Epithelial cell of prostate (primary cell): Measurements from ENCODE around the gene TSHZ1.

Experiments used
- DNase-seq: peaks from one replicate; pipeline ENCODE4 v3.0.0-alpha.2; 2011; ENCODE audit warnings: low read depth, low spot score
- H3K27ac ChIP-seq: fragments of 450-650 bp; 2 replicates; pipeline ENCODE4 v1.5.1; 2017; ENCODE audit warnings: mild to moderate bottlenecking

The TSHZ1 gene

GRCh38 chr18:75289761-75290160, 79.2 kb downstream of the TSHZ1 start:
- H3K27ac ChIP-seq, result no peak overlapping the region
- DNase-seq, result no peak

DNA sequence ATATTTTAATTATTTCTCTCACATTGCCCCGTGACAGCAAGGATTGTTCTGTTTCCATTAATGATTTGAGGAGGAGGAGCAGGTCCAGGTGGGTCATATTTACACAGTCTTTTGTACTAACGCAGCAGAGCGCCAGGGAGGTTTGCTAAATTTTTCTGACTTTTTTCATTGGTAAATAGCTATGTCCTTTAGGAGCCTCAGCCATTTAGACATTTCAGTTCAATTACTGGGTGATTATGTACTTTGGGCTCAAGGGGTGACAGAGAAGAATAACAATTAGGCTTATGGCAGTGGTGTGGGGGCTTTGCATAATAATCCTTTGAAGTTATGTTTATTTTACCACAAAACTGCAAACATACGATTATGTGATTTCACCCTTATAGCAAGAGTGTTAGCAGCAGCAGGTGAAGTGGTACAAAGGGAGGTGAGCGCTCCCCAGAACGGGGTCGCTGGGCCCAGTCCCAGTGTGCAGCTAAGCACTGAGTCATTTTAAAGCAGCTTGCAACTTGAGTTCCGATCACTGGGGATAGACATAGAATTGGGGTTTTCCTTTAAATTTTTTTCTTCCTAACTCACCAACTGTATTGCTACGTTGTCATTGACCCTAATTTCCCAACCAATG, 80.3 kb downstream of the TSHZ1 start:
- H3K27ac ChIP-seq, result no peak overlapping the region
- DNase-seq, result no peak

GRCh38 chr18:75291460-75291859, 80.9 kb downstream of the TSHZ1 start:
- no peak for DNase-seq
- H3K27ac ChIP-seq, result no peak overlapping the region

DNA sequence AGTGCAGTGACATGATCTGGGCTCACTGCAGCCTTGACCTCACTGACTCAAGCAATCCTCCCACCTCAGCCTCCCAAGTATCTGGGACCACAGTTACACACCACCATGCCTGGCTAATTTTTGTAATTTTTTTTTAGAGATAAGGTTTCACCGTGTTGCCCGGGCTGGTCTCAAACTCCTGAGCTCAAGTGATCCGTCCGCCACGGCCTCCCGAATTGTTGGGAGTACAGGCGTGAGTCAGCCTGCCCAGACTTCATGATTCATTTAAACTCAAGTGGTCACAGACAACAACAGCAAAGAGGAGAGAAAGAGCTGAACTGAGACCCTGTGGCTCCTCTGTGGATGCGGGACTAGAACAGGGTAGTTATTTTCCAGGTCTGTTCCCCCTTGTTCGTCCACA, 83.0 kb downstream of the TSHZ1 start:
- no peak for DNase-seq

DNA sequence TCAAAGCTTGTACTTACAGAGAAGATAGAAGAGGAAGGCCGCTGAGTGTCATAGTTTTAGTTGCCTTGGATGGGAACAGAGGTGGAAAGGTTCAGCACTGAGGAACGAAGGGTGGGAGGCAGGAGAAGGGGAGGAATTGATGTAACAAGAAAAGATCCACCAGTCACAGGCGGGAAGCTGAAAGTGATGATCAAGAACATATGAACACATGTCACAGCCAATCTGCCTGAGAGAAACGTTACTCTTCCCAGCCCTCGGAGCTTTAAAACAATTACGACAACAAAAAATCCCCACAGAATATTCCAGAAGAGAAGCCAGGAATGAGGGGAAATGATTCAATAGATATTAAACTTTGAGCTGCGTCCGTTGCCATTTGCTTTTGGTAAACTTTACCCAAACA, 87.1 kb downstream of the TSHZ1 start:
- H3K27ac ChIP-seq, result no peak overlapping the region
- no peak for DNase-seq

More for the DNA sequence above, 83.0 kb downstream of the TSHZ1 start:
- H3K27ac ChIP-seq, result no peak overlapping the region

DNA sequence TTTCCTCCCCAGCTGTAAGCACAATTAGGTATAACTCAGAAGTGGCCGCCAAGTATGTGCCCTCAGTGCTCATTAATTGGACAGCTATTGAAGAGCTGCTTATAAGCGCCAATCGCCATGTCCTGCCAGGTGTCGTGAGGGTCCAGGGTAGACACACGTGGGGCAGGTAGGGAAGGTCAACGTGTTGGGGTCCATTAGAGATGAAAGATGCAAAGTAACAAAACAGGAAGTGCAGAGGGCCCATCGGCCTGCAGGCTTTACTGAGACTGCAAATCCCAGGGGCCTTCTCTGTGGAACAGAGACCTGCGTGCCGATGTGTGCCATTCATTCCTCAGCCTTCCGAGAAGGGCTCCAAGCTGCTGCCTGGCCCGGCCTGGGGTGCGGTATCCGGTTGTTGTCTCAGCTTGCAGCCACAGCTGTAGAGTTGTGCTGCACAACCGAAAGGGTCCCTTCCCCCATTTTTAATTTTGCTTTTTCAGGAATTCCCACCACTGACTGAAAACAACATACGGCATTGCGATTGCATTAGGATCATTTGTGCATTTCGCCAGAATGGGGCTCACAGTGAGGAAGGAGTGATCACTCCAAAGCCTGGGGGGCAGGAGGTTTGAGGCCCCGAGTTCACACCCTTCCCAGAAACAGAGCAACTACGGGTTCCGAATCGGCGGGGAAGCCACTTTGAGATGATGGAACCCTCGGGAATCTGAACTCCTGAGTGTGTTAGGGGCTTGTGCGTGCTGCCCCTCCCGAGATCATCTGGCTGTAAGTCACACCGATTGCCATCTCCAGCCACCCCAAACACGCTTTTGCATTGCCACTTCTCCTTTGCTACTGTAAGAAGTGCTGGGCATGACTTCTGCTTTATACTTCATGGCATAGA, 94.3 kb downstream of the TSHZ1 start:
- DNase-seq, result no peak
- H3K27ac ChIP-seq, result no peak overlapping the region

GRCh38 chr18:75305984-75306383, 95.4 kb downstream of the TSHZ1 start:
- DNase-seq, result no peak
- no peak overlapping the region for H3K27ac ChIP-seq

- no peak overlapping the region for H3K27ac ChIP-seq
These were observed 96.9 kb downstream of the TSHZ1 start for GRCh38 chr18:75307530-75307929.

DNA sequence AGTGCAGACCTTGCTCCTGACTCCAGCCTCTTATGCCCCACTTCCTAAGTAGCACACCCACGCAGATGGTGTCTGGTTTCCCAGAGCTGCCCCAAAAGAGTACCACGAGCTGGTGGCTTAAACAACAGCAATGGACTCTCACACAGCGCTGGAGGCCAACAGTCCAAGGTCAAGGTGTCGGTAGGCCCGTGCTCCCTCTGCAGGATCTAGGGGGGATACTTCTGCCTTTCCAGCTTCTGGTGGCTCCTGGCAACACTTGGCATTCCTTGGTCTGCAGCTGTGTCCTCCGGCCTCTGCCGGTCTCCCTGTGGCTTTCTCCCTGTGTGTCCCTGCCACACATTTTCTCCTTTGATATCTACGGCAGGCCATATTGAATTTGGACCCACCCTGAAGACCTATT, 99.0 kb downstream of the TSHZ1 start:
- no peak overlapping the region for H3K27ac ChIP-seq
- no peak for DNase-seq

More at GRCh38 chr18:75307530-75307929, 96.9 kb downstream of the TSHZ1 start:
- DNase-seq, result no peak

- H3K27ac ChIP-seq, result no peak overlapping the region
- DNase-seq, result no peak
These were observed 103.5 kb downstream of the TSHZ1 start for GRCh38 chr18:75314117-75314516.

- H3K27ac ChIP-seq, result no peak overlapping the region
- no peak for DNase-seq
These were observed 104.0 kb downstream of the TSHZ1 start for GRCh38 chr18:75314606-75315005.

DNA sequence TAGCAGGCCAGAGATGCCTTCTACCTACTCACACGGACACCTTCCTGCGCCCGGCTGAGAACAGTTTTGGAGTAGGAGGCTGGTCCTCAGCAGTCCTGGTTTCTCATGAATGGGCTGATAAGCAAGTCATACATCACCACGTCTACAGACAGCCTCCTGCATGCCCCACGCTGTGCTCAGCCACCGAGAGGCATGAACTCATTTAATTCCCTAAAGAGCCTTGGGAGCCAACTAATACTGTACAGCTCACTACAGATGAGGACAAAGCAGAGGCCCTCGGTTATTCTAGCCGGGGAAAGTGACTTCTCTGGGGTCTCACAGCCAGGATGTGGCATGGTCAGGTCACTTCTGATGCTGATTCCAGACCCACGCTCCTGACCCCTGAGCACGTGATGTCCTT, 105.6 kb downstream of the TSHZ1 start:
- DNase-seq, result no peak
- H3K27ac ChIP-seq, result no peak overlapping the region

DNA sequence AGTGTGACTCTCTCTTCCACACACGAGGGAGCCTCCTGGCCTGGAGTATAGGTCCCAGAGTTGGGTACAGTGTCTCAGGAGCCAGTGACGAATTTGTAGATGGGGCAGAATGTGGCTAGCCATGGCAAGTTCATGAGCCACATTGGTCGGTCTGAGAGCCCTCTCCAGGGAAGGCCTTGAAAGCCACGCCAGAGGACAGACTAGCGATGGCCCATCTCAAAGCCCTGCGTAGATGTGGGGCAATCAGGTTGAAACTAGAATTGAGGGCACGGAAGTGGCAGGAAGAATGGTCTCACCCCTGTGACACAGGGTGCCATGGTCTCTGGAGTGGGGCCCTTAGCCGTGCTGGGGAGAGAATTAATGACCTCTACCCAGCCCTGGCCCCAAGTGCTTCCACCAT, 106.2 kb downstream of the TSHZ1 start:
- DNase-seq, result no peak
- H3K27ac ChIP-seq, result no peak overlapping the region

DNA sequence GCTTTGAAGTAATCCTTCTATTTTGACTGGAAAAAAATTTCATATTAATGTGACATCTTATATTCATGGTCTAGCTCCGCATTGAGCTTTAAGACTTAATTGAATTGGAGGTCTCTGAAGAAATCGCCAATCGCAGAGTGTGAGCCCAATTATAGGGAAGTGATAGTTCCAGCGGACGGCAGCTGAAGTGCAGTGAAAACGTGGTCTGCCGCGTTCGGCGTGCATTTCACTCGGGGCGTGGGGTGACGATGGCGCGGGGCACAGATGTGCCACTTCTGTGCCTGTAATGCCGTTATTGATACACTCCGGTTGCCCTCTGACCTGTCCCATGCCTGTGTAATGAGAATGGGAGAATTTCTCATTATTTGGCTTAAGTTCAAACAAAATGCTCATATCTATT, 106.7 kb downstream of the TSHZ1 start:
- no peak for DNase-seq
- no peak overlapping the region for H3K27ac ChIP-seq

- no peak overlapping the region for H3K27ac ChIP-seq
- DNase-seq, result no peak
These were observed 107.1 kb downstream of the TSHZ1 start for GRCh38 chr18:75317703-75318102.

DNA sequence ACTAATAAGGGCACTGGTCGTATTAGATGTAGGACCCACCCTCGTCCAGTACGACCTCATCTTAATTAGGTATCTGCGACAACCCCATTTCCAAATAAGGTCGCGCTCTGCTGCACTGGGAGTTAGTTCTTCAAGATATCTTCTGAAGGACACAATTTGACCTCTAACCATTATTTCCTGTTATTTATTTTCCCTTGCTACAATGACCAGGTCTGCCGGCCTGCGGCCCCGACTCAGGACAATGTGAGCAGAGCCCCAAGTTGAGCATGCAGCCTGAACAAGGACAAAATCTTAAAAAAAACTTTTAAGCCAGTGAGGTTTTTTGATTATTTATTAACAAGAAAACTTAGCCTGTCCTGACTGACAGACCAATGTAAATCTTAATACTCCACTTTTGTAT, 109.3 kb downstream of the TSHZ1 start:
- H3K27ac ChIP-seq, result no peak overlapping the region
- DNase-seq, result no peak

DNA sequence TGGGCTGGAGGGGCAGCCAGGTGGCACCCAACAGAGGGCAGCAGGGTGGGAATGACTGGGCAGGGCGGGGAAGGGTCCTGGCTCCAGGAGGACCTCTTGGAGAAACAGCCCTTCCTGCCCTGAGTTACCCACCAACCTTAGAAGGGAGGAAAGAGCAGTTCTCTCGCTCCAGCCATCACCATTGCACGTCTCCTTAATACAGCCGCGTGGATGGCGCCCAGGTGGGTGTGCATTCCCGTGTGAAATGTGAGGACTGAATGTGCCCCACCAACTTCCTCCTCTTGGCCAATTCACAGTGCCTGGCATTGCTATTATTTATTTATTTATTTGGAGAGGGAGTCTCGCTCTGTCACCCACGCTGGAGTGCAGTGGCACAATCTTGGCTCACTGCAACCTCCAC, 109.9 kb downstream of the TSHZ1 start:
- no peak for DNase-seq
- no peak overlapping the region for H3K27ac ChIP-seq

DNA sequence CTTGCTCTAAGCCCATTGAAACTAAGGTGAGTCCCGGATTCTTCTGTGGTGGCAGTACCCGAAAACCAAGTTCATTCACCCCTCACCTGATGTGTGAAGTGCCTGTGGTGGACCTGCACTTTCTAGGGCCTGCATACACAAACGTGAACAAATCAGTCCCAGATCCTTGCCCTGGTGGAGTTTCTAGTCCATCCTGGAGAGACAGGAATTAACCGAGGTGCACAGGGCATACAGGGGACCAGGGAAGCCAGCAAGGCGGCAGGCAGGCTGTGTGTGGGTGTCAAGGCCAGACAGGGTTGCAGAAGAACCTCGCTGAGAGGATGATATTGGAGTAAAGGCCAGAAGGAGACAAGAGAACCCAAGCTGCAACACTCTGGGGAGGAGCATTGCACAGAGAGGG, 110.8 kb downstream of the TSHZ1 start:
- DNase-seq, result no peak
- no peak overlapping the region for H3K27ac ChIP-seq

DNA sequence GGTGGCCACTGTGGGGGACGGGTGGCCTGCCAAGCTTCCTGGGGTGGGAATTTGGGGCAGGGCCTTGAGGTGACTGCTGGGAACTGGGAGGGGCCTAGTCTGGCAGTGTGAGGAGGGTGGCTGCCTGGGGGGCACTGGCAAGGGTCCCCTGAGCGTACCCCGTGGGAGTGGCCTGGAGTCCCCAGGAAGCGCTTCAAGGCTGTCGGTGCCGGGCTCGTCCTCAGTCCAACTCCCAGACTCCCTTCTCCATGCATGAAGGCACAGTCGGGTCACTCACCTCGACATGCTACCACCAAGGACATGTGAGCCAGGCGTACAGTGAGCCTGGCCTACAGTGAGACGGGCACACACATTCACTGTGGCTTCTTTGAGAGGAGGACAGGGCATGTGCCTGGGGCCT, 111.6 kb downstream of the TSHZ1 start:
- no peak overlapping the region for H3K27ac ChIP-seq
- no peak for DNase-seq

- DNase-seq, result no peak
- no peak overlapping the region for H3K27ac ChIP-seq
These were observed 113.4 kb downstream of the TSHZ1 start for GRCh38 chr18:75323821-75324585.

GRCh38 chr18:75324686-75325257, 114.2 kb downstream of the TSHZ1 start:
- no peak overlapping the region for H3K27ac ChIP-seq
- DNase-seq, result no peak
